MM.1S (cell line): Measurements from ENCODE around the gene SIN3A.

ENCODE experiments used
- DNase-seq: peaks from one replicate; pipeline ENCODE4 v3.0.0-alpha.2; 2015
- H2AFZ ChIP-seq: fragments of 300-600 bp; sonication (generic); 2 replicates; pipeline ENCODE4 v1.6.0; 2016; ENCODE audit warnings: antibody characterized with exemption, low read length
- H3F3A ChIP-seq: fragments of 300-600 bp; sonication (generic); 2 replicates; pipeline ENCODE4 v1.6.1; 2016; ENCODE audit warnings: mild to moderate bottlenecking, antibody characterized with exemption, low read length, moderate library complexity, mixed read lengths; ENCODE audit not compliant: insufficient read depth
- H3K27ac ChIP-seq: fragments of 300-600 bp; sonication (generic); 2 replicates; pipeline ENCODE4 v1.5.1; 2016; ENCODE audit warnings: mild to moderate bottlenecking, low read length
- H3K27me3 ChIP-seq: fragments of 300-600 bp; sonication (generic); replicated peaks from 2 replicates; pipeline ENCODE4 v1.6.0; 2016; ENCODE audit warnings: low read length; ENCODE audit not compliant: insufficient read depth
- H3K36me3 ChIP-seq: fragments of 300-600 bp; sonication (generic); replicated peaks from 2 replicates; pipeline ENCODE4 v1.6.1; 2016; ENCODE audit warnings: mild to moderate bottlenecking, low read length, mixed read lengths; ENCODE audit not compliant: insufficient read depth
- H3K4me1 ChIP-seq: fragments of 300-600 bp; sonication (generic); 2 replicates; pipeline ENCODE4 v1.6.1; 2016; ENCODE audit warnings: low read length, mixed read lengths
- H3K4me2 ChIP-seq: fragments of 300-600 bp; sonication (generic); 2 replicates; pipeline ENCODE4 v1.6.0; 2016; ENCODE audit warnings: low read depth, low read length
- H3K4me3 ChIP-seq: fragments of 300-600 bp; sonication (generic); 2 replicates; pipeline ENCODE4 v1.5.1; 2016; ENCODE audit warnings: low read length, mixed read lengths
- H3K79me2 ChIP-seq: fragments of 300-600 bp; sonication (generic); 2 replicates; pipeline ENCODE4 v1.6.1; 2016; ENCODE audit warnings: mixed run types, low read length, mixed read lengths
- H3K9ac ChIP-seq: fragments of 300-600 bp; sonication (generic); 2 replicates; pipeline ENCODE4 v1.6.1; 2016; ENCODE audit warnings: low read length, mixed read lengths
- H3K9me2 ChIP-seq: fragments of 300-600 bp; sonication (generic); replicated peaks from 2 replicates; pipeline ENCODE4 v1.6.1; 2016; ENCODE audit warnings: mild to moderate bottlenecking, low read length, mixed read lengths; ENCODE audit not compliant: insufficient read depth
- H3K9me3 ChIP-seq: fragments of 300-600 bp; sonication (generic); replicated peaks from 2 replicates; pipeline ENCODE4 v1.6.1; 2016; ENCODE audit warnings: mild to moderate bottlenecking, low read length, mixed read lengths; ENCODE audit not compliant: insufficient read depth
- H4K20me1 ChIP-seq: fragments of 300-600 bp; sonication (generic); 2 replicates; pipeline ENCODE4 v1.6.1; 2016; ENCODE audit warnings: mild to moderate bottlenecking, low read length, moderate library complexity, mixed read lengths; ENCODE audit not compliant: insufficient read depth
- CTCF ChIP-seq: fragments of 300-600 bp; sonication (generic); IDR thresholded peaks from 2 replicates; pipeline ENCODE4 v1.5.1; 2016; ENCODE audit warnings: antibody characterized with exemption, low read length, mixed read lengths
- EZH2 ChIP-seq: fragments of 300-600 bp; sonication (generic); optimal IDR thresholded peaks from 2 replicates; pipeline ENCODE3; 2017; ENCODE audit warnings: low read depth, mild to moderate bottlenecking, antibody characterized with exemption, low read length, mixed read lengths
- EZH2phosphoT487 ChIP-seq: fragments of 300-600 bp; sonication (generic); IDR thresholded peaks from 2 replicates; pipeline ENCODE4 v1.6.1; 2018; ENCODE audit warnings: antibody characterized with exemption, low read length

SIN3A gene

DNA sequence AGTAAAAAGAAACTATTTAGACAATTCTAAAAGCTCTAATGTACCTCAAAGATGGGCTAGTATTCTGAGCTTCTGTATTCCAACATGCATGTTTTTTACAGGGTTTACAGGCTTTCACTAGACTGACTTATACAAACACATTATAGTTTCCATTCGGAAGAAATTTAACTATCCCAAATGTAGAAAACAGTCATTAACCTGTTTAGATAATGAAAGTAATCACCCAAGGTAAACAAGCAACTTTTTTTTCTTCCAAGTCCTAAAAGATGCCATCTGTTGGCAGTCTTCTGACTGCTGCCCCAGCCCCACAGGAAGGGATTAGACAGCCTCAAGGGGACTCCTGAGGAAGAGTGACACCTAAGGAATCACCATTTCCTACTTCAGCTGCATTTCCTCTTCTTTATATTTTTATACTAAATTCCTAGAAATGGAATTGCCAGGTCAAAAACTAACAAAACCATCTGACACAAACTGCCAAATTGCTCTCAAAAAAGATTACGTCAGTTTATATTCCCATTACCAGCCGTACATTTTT is 25.5 kb downstream of the SIN3A start:
- DNase-seq: no peak
- no peak overlapping the region for H3K27ac ChIP-seq

GRCh38 chr15:75422554-75422953 is 28.9 kb downstream of the SIN3A start:
- Histone ChIP-seq H3K4me3 (no peak overlapping the region), H3K9ac (no peak overlapping the region), H3K27me3 (no peaks in the 10 kb centered on the region), H3K27ac (no peak overlapping the region), H4K20me1 (no peaks in the 10 kb centered on the region), H3K36me3 (peaks cover 8% of the 10 kb centered on the region; the same call in 1 of the 2 replicates), H3K9me2 (no peaks in the 10 kb centered on the region), H3K9me3 (no peaks in the 10 kb centered on the region), H3K4me1 (no peaks in the 10 kb centered on the region), H3K4me2 (no peak overlapping the region), H3F3A (no peaks in the 10 kb centered on the region), H2AFZ (no peak overlapping the region), H3K79me2 (peaks cover 55% of the 10 kb centered on the region)
- no peak for TF ChIP-seq CTCF
- no peak for TF ChIP-seq EZH2phosphoT487
- no peak for TF ChIP-seq EZH2
- DNase-seq: no peak

More for the DNA sequence above, 25.5 kb downstream of the SIN3A start:
- no peaks in the 10 kb centered on the region for H3K27me3 ChIP-seq
- H3K9me2 ChIP-seq: no peaks in the 10 kb centered on the region
- no peak overlapping the region for H3K9ac ChIP-seq
- no peak overlapping the region for H3K4me3 ChIP-seq
- H2AFZ ChIP-seq: no peak overlapping the region
- no peaks in the 10 kb centered on the region for H3F3A ChIP-seq
- H3K79me2 ChIP-seq: peaks cover 76% of the 10 kb centered on the region
- TF ChIP-seq EZH2 (no peak), CTCF (no peak), EZH2phosphoT487 (no peak)
- H3K4me1 ChIP-seq: no peaks in the 10 kb centered on the region
- H3K36me3 ChIP-seq: peaks cover 17% of the 10 kb centered on the region
- H3K9me3 ChIP-seq: no peaks in the 10 kb centered on the region
- no peaks in the 10 kb centered on the region for H4K20me1 ChIP-seq
- no peak overlapping the region for H3K4me2 ChIP-seq

- Histone ChIP-seq H3K36me3 (peaks cover 8% of the 10 kb centered on the region; the same call in 1 of the 2 replicates), H3F3A (0 out of 2 replicates have a peak, but pooled peaks cover 3% of the 10 kb centered on the region)
- DNase-seq: no peak
Observed at GRCh38 chr15:75420698-75421097, 30.8 kb downstream of the SIN3A start.

More at GRCh38 chr15:75420698-75421097, 30.8 kb downstream of the SIN3A start:
- H3K4me2 ChIP-seq: no peak overlapping the region
- no peak overlapping the region for H3K4me3 ChIP-seq
- no peak overlapping the region for H3K27ac ChIP-seq
- no peak overlapping the region for H2AFZ ChIP-seq
- H4K20me1 ChIP-seq: no peaks in the 10 kb centered on the region
- no peaks in the 10 kb centered on the region for H3K9me3 ChIP-seq
- peaks cover 8% of the 10 kb centered on the region; the same call in 1 of the 2 replicates for H3K4me1 ChIP-seq
- no peak for TF ChIP-seq CTCF
- no peak overlapping the region for H3K9ac ChIP-seq
- peaks cover 45% of the 10 kb centered on the region for H3K79me2 ChIP-seq
- no peaks in the 10 kb centered on the region for H3K27me3 ChIP-seq
- no peaks in the 10 kb centered on the region for H3K9me2 ChIP-seq
